ENCODE measurements around the gene SRL. TPM values are rescaled to one million over a fixed set of nuclear protein-coding genes. Genes with fewer than 3 reads are reported as not detected.

SRL gene
- total RNA-seq (ENCODE audit: low replicate concordance): 0.12 TPM in 1 of 2 replicates, not detected in the other

DNA sequence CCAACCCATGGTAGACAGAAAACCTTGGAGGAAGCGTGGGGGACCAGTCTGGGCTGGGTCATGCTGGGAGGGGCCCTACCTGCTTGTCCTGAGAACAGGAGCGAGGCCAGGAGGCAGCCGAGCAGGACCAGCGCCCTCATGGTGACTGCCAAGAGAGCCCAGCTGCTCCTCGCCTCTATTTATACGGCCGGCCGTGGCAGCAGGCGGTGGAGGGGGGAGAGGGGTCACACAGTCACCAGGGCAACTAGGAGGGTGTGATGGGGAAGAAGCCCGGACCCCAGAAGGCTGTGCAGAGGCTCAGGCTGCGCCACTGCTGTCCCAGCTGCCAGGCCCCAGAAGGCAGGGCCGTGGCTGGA is at the start of gene SRL:
Gene SRL, minus strand, starts transcription at position 153 of the 356 bp plus-strand sequence. Its CDS starts 13 bp downstream, at position 140.

Other genes with a start within 250 kb of the SRL start
- 9.0 and 14.4 TPM in 2 replicates for gene ADCY9, start 125.6 kb downstream of the SRL start, total RNA-seq (ENCODE audit: low replicate concordance)
- gene TFAP4, start 30.9 kb upstream of the SRL start, total RNA-seq (ENCODE audit: low replicate concordance): 5.8 and 18.8 TPM in 2 replicates
- 0.70 and 3.4 TPM in 2 replicates for gene GLIS2, start 74.0 kb upstream of the SRL start, total RNA-seq (ENCODE audit: low replicate concordance)
- gene PAM16, start 109.2 kb upstream of the SRL start, total RNA-seq (ENCODE audit: low replicate concordance): 10.2 and 36.5 TPM in 2 replicates
- 34.6 and 59.0 TPM in 2 replicates for gene VASN, start 129.8 kb upstream of the SRL start, total RNA-seq (ENCODE audit: low replicate concordance)
- gene CORO7, start 174.5 kb upstream of the SRL start, total RNA-seq (ENCODE audit: low replicate concordance): 10.7 and 16.6 TPM in 2 replicates
- gene DNAJA3, start 183.8 kb upstream of the SRL start, total RNA-seq (ENCODE audit: low replicate concordance): 38.8 and 42.6 TPM in 2 replicates
- gene NMRAL1, start 232.5 kb upstream of the SRL start, total RNA-seq (ENCODE audit: low replicate concordance): 64.0 and 65.9 TPM in 2 replicates
- 33.6 and 70.6 TPM in 2 replicates for gene HMOX2, start 234.3 kb upstream of the SRL start, total RNA-seq (ENCODE audit: low replicate concordance)

Measured in smooth muscle cell of the coronary artery (primary cell).